ENCODE data around the gene KDM2A.
"Not testable (repeated sequence)": the region's sequence is repeated elsewhere in the genome, so short reads cannot be mapped to it uniquely, and the experiment has no call there.

KDM2A gene

DNA sequence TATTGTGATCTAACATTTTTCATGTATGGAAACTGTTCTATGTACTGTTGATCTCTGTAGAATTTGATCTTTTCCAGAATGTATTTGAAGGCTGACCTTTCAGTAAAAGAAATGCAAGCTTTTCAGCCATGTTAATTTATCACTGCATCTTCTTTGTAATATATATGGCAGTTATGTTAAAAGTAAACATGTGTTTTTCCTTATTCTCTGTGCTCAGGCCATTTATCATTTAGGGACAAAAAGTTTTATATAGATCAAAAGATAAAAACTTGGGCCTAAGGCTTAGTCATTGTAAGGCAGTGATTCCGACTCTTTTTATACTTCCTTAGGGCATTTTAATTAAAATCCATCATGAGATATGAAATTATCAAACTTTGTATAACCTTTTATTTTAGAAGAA lies 48.7 kb downstream of the KDM2A start:
- no peak for DNase-seq (ENCODE audit: low read depth)

DNA sequence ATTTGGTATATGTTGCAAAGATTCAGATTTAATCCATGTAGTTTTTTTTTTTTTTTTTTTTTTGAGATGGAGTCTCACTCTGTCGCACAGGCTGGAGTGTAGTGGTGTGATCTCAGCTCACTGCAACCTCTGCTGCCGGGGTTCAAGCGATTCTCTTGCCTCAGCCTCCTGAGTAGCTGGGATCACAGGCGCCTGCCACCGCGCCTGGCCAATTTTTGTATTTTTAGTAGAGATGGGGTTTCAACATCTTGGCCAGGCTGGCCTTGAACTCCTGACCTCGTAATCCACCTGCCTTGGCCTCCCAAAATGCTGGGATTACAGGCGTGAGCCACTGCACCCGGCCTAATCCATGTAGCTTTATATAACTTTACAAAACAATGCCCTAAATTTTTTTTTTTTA lies 49.8 kb downstream of the KDM2A start:
- DNase-seq (ENCODE audit: low read depth): not testable (repeated sequence)

DNA sequence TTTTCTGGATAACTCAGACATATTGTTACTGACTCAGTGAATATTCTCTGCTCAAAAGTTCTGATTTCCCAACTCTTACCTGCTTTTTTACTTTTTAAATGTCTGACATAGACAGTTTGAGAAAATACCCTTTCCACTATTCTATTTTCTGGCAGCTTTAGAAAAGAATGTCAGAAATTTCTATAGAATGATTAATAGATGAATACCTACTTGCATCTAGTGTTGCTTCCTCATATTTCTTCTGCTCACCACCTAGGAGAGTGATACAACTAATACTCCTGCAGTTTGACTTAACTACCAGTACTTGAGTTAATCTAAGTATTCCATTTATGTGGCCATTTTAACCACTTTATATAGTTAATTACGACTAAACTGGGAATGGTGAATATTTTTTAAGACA lies 55.2 kb downstream of the KDM2A start:
- DNase-seq (ENCODE audit: low read depth): no peak

DNA sequence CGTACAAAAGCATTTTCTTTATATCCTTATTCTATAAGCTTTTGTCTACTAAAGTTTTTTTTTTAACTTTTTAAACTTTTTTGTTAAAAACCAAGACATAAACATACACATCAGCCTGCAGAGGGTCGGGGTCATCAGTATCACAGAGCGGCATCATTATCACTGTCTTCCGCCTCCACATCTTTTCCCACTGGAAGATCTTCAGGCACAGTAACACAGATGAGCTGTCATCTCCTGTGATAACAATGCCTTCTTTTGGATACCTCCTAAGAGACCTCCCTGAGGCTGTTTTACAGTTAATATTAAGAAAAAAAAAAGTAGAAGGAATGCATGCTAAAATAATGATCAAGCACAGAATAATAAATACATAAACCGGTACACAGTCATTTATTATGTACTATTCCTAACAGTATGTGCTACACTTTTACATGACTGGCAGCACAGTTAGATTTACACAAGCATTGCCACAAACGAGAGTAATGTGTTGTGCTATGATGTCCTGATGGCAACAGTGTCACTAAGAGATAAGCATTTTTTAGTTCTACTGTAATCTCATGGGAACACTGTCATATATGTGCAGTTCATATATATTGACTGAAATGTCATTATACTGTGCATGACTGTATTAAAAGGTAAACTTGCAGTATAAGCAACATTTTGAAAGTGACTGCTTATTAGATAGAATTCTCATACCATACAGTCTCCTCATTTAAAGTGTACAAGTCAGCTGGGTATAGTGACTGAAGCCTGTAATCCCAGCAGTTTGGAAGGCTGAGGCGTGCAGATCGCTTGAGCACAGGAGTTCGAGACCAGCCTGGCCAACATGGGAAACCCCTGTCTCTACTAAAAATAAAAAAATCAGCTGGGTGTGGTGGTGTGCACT lies 58.6 kb downstream of the KDM2A start:
- DNase-seq (ENCODE audit: low read depth): no peak

DNA sequence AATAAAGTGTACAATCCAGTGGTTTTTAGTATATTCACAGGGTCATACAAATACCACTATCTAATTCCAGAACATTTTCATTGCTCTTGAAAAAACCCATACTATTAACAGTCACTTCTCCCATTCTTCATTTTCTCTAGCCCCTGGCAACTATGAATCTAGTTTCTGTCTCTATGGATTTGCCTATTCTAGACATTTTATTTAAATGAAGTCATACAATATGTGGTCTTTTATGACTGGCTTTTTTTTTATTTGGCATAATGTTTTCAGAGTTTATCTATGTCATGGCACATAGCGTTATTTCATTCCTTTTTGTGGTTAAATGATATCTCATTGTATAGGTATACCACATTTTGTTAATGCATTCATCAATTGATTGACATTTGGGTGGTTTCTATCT lies 59.4 kb downstream of the KDM2A start:
- no peak for DNase-seq (ENCODE audit: low read depth)

DNA sequence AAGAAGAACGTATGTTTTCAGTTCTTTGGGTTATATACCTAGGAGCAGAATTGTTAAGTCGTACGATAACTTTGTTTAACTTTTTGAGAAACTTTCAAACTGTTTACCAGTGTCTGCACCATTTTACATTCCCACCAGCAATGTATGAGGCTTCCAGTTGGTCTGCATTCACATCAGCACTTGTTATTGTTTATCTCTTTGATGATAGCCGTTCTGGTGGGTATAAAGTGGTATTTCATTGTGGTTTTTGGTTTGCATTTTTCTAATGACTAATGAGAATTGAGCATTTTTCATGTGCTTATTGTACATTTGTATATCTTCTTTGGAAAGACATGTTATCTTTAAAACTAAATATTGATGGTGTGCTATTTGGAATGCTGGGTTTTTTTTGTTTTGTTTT lies 59.8 kb downstream of the KDM2A start:
- DNase-seq (ENCODE audit: low read depth): no peak

DNA sequence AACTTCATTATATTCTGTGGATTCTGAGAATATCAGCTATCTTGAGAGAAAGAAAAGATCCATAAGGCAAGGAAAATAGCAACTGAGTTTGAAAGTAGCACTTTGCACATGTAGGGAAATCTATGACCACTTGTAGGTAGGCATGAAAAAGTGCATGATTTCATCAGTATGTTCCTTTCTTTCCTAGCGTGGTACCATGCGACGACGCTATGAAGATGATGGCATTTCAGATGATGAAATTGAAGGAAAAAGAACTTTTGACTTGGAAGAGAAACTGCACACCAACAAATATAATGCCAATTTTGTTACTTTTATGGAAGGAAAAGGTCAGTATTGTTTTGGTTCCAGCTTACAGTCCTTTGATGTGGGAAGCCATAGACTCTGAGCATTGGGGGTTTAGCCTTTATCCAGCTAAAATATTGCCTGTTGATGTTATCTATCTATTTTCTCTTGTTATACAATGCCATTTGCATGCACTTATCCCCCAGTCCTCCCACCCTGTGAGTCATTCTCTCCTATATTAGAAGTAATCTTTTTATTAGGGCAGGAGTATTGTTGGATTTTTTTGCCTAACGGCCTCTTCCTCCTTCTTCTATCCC lies 60.9 kb downstream of the KDM2A start:
- DNase-seq (ENCODE audit: low read depth): no peak

DNA sequence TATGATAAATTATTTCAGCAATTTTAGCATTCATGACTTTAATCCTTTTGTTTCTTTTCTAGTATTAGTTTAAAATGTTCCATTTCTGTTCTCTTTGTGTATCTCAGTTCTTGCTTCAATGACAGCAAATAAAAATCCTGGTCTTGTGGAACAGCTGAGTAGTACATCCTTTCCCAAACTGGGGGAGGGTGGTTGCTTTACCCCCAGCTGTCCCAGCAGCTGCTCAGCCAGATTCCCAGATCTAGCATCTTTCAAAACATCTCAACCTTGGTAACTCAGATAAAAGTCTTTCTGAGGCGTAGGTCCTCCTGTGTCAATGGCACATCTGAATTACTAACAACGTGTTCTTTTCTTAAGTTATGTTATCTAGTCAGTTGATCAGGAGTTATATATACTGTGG lies 75.0 kb downstream of the KDM2A start:
- DNase-seq (ENCODE audit: low read depth): no peak

DNA sequence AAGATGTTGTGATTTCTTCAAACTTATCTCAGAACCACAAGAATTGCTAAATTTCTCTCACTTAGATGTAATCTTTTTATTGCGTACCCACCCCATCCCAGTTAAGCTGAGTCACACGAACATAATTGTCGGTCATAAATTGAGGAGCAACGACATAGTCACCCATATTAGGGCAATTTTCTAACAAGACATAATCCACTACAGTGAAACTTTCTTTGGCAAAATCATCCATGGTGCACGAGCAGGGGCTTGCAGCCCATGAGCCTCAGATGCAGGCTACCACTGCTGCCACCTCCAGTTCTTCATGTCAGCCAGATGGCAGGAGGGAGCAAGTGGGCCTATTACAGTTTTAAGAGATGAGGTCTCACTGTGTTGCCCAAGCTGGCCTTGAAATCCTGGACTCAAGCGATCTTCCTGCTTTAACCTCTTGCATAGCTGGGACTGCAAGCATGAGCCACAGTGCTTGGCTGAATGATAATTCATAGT lies 77.0 kb downstream of the KDM2A start:
- no peak for DNase-seq (ENCODE audit: low read depth)

DNA sequence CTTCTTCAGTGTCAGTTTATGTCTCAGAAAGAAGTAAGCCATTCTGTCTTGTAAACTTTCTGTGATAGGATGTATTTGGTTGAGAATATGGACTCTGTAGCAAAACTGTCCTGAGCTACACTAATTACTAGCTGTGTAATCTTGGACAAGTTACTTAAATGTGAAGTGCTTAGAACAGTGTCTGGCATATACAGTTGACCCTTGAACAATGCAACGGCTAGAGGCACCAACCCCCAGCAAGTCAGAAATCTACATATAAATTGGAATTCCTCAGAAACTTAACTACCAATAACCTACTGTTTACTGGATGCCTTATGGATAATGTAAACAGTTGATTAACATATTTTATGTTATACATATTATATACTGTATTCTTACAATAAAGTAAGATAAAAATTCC lies 78.5 kb downstream of the KDM2A start:
- DNase-seq (ENCODE audit: low read depth): no peak

DNA sequence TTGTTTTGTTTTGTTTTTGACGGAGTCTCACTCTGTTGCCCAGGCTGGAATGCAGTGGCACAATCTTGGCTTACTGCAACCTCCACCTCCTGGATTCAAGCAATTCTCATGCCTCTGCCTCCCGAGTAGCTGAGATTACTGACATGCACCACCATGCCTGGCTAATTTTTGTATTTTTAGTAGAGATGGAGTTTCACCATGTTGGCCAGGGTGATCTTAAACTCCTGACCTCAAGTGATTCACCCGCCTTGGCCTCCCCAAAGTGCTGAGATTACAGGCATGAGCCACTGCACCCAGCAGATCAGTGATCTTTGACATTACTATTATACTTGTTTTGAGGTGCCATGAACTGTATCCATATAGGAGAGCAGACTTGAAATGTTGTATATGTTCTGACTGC lies 79.7 kb downstream of the KDM2A start:
- DNase-seq (ENCODE audit: low read depth): not testable (repeated sequence)

DNA sequence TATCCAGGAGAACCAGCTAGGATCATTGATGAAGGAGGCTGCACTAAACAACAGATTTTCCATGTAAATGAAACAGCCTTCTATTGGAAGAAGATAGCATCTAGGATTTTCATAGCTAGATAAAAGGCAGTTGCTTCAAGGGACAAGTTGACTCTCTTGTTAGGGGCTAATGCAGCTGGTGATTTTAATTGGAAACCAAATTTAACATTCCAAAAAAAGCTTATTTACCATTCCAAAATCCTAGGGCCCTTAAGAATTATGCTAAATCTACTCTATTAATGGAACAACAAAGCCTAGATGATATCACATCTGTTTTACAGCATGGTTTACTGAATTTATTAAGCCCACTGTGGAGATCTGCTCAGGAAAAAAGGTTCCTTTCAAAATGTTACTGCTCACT lies 80.7 kb downstream of the KDM2A start:
- no peak for DNase-seq (ENCODE audit: low read depth)

DNA sequence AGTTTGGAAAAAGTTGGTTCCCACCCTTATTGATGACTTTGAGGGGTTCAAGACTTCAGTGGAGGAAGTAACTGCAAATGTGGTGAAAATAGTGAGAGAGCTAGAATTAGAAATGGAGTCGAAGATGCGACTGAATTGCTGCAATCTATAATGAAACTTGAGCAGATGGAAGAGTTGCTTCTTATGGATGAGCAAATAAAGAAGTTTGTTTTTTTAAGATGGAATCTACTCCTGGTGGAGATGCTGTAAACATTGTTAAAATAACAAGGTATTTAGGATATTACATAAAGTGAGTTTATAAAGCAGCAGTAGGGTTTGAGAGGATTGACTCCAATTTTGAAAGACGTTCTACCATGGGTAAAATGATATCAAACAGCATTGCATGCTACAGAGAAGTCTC lies 83.0 kb downstream of the KDM2A start:
- no peak for DNase-seq (ENCODE audit: low read depth)

DNA sequence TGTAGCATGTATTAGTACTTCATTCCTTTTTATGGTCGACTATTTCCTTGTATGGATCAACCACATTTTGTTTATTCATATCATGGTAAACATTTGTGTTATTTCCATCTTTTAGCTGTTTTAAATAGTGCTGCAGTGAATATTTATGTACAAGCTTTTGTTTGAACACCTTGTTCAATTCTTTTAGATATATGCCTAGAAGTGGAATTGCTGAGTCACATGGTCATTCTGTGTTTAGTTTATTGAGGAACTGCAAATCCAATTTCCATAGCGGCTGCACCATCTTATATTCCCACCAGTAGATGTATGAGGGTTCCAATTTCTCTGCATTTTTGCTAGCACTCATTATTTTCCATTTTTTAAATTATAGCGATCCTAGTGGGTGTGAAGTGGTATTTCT lies 85.8 kb downstream of the KDM2A start:
- DNase-seq (ENCODE audit: low read depth): no peak

DNA sequence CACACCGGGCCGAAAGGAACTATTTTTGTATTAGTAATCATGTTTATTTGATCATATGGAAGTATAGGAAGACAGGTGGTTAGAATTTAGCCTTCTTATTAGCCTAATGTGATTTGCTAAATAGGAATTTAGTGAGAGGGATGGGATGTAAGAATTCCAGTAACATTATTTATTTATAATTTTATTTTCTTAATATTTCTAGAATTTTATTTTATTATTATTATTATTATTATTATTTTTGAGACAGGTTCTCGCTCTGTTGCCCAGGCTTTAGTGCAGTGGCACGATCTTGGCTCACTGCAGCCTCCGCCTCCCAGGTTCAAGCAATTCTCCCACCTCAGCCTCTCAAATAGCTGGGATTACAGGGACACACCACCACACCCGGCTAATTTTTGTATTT lies 90.2 kb downstream of the KDM2A start:
- DNase-seq (ENCODE audit: low read depth): not testable (repeated sequence)

DNA sequence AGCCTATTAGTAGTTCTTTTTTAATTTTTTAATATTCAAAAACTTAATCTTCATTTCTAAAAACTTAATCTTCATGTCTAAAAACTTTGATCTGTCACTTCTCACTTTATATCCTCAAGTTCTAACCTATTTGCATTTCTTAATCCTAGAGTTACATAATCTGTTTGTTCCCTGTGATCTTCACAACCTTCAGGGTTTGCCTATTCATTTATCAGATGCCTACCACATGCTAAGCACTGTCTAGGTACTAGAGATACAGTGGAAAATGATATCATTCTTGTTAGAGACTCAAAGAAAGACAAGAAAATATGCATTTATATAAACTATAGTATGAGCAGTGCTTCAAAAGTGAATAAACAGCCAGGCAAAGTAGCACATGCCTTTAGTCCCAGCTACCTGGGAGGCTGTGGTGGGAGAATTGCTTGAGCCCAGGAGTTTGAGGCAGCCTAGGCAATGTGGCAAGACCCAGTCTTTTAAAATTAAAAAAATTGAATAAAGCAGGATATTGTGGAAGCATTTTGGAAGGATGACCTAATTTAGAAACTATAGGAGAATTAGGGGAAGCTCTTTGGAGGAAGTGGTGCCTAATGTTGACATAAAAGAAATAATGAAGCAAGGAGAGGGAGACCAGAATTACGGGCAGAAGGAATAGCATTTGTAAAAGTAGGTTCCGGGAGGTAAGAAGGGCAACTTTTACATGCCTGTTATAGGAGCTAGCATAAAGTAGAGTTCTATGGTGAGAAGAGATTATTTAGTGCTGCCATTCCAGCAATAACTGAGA lies 92.8 kb downstream of the KDM2A start:
- DNase-seq (ENCODE audit: low read depth): no peak

DNA sequence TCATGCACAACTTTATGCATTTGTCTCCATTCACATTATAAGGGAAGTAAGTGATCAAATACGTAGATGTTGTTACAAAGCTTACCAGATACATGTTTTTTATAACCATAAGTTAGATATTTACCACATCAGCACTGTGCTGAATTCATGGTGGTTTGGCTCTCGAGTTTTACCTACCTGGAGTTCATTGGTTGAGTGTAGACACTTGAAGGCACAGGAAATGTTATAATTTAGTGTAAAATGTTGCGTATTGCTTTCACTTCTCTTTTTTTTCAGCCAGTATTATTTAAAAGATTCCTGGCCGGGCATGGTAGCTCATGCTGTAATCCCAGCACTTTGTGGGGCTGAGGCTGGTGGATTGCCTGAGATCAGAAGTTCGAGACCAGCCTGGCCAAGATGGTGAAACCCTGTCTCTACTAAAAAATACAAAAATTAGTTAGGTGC lies 94.1 kb downstream of the KDM2A start:
- no peak for DNase-seq (ENCODE audit: low read depth)

DNA sequence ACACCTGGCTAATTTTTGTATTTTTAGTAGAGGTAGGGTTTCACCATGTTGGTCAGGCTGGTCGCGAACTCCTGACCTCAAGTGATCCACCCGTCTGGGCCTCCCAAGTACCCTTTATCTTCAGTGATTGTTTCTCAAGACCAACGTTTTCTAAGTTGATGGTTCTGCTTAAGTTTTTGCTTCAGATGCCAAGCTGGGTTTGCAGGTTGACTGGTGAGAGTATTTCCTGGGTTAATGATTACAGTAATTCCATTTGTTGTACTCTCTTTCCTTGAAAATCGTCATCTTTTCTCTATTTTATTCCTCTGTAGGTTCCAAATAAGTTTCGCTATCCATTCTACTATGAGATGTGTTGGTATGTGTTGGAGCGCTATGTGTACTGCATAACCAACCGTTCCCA lies 108.7 kb downstream of the KDM2A start:
- no peak for DNase-seq (ENCODE audit: low read depth)

DNA sequence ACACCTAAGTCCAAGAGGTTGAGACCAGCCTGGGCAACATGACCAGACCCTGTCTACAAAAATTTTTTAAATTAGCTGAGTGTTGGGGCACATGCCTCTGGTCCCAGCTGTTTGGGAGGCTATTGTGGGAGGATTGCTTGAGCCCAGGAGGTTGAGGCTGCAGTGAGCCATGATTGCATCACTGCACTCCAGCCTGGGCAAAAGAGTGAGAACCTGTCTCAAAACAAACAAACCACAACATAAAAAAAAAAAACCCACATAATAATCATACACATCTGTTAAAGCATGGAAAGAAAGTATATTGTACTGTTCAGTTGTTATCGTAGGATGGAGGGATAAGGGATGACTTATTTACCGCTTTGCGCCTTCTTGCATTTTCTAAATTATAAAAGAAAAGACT lies 111.3 kb downstream of the KDM2A start:
- no peak for DNase-seq (ENCODE audit: low read depth)

DNA sequence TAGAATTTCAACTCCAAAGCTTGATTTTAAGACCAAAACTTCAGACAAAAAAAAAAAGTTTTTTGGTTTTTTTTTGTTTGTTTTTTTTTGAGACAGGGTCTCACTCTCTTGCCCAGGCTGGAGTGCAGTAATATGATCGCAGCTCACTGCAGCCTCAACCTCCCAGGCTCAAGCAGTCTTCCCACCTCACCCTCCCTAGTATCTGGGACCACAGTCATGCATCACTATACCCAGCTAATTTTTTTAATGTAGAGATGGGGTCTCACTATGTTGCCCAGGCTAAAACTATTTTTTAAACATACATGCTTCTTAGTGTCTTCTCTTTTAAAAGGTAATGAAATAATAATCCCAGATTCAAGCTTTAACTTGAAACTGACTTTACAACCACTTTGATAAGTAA lies 111.8 kb downstream of the KDM2A start:
- no peak for DNase-seq (ENCODE audit: low read depth)

DNA sequence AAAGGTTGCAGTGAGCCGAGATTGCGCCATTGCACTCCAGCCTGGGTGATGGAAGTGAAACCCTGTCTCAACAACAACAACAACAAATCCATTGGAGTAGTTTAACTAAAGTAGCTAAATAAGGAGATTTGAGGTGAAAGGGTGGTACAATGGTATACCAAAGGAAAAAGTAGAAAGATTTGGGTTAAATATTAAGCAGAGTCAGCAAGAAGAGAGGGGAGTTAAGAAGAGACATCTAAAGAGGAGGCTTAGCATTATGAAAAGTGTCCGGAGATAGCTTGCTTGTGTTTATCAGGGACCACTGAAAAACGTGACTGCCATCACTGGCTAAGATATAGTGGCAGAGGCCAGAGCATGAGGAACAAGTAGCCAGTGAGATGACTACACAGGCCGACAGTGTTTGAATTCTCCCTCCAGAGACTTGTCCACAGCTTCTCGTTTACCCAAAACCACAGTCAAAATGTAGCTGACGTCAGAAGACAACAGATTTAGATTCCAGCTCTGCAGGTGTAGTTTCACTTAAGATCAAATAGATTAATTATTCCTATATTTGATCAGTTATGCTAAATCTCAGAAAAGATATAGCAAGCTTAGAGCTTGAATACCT lies 114.6 kb downstream of the KDM2A start:
- no peak for DNase-seq (ENCODE audit: low read depth)

DNA sequence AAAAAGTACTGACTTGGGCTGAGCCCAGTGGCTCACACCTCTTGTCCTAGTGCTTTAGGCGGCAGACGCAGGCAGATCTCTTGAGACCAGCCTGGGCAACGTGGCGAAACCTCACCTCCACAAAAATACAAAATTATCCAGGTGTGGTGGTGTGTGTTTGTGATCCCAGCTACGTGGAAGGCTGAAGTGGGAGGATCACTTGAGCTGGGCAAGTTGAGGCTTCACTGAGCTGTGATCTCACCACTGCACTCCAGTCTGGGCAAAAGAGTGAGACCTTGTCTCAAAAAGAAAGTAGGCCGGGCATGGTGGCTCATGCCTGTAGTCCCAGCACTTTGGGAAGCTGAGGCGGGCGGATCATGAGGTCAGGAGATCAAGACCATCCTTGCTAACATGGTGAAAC lies 115.5 kb downstream of the KDM2A start:
- DNase-seq (ENCODE audit: low read depth): not testable (repeated sequence)
